Measurements from ENCODE around the gene ZCCHC7. TPM values are rescaled to one million over a fixed set of nuclear protein-coding genes. Genes with fewer than 3 reads are reported as not detected.

Gene ZCCHC7
- total and polyA plus RNA-seq, 2 donors (not counting 3 experiments of a cell fraction or from before 2014, with no cell fraction given): 7.4 to 14.8 TPM

GRCh38 chr9:37167456-37168047, 47.2 kb downstream of the ZCCHC7 start:
- H3K79me2 ChIP-seq (ENCODE audit: control insufficient read depth, insufficient read depth, low read length): no peaks in the 10 kb centered on the region
- ChIA-PET POLR2A (no interaction called here), CTCF (interaction anchor here (1.0 kb wide), 1 partner anchor 33 kb away, joined by 3 read pairs; no protein-coding TSS in a partner anchor)
- peaks cover 3% of the 10 kb centered on the region for H3K4me1 ChIP-seq (ENCODE audit: control insufficient read depth, extremely low read depth, insufficient read depth, low read length)
- H3K9ac ChIP-seq (replicated peaks; ENCODE audit: extremely low read depth, insufficient read depth, low read length): no peak overlapping the region
- intact Hi-C loops (cut with micrococcal nuclease): no loop called here
- peak; percentile 45 for DNase-seq (ENCODE audit: low read depth, low spot score)
- no peak overlapping the region for H3K4me2 ChIP-seq (ENCODE audit: insufficient read depth, low read length)
- BruUV-seq (replicated peaks): no TSS peak
- no peak for TF ChIP-seq MYC (IDR thresholded peaks at IDR 0.05; ENCODE audit: low read depth, low read length)
- TF ChIP-seq FOS (IDR thresholded peaks at IDR 0.05; ENCODE audit: borderline replicate concordance, insufficient read depth, low read length): no peak
- no peak for TF ChIP-seq POLR2AphosphoS5 (IDR thresholded peaks at IDR 0.05; ENCODE audit: insufficient read depth, low read depth, low read length)
- no peak for TF ChIP-seq EZH2 (IDR thresholded peaks at IDR 0.05; ENCODE audit: borderline replicate concordance, low read depth, low read length, severe bottlenecking)
- TF ChIP-seq GATA2 (IDR thresholded peaks at IDR 0.05; ENCODE audit: insufficient read depth, insufficient read length, low read depth, low read length): no peak
- TF ChIP-seq JUN (IDR thresholded peaks at IDR 0.05; ENCODE audit: borderline replicate concordance, insufficient read depth, insufficient read length, low read depth): peak; percentile 37
- H2AFZ ChIP-seq (ENCODE audit: low read depth, low read length): no peak overlapping the region
- H3K36me3 ChIP-seq (ENCODE audit: control insufficient read depth in 2 of 2, extremely low read depth in 1 of 2, insufficient read depth in 2 of 2, low read length in 2 of 2): no peaks in the 10 kb centered on the region
- no peaks in the 10 kb centered on the region for H3K9me1 ChIP-seq (replicated peaks; ENCODE audit: control insufficient read depth, extremely low read depth, insufficient read depth, low read length)
- no peak overlapping the region for H3K4me3 ChIP-seq (replicated peaks in 1 of 3; ENCODE audit: insufficient read depth in 1 of 3, low read depth in 1 of 3, low read length in 3 of 3)
- H3K27ac ChIP-seq (ENCODE audit: insufficient read depth, low read depth, low read length): no peak overlapping the region
- H3K9me3 ChIP-seq (replicated peaks; ENCODE audit: control insufficient read depth, insufficient read depth, low read length): no peaks in the 10 kb centered on the region
- no peak for FAIRE-seq
- no peaks in the 10 kb centered on the region for H4K20me1 ChIP-seq (replicated peaks; ENCODE audit: control insufficient read depth, extremely low read depth, insufficient read depth, low read length)
- H3K27me3 ChIP-seq (ENCODE audit: control insufficient read depth in 2 of 2, insufficient read depth in 2 of 2, low read length in 2 of 2): no peaks in the 10 kb centered on the region
- dilution Hi-C loops (cut with MboI; ENCODE audit: extremely low pct_ligation_motif_present, low sequenced_read_pairs): no loop called here

- DNase-seq (ENCODE audit: low read depth, low spot score): no peak
- Histone ChIP-seq H3K9ac (replicated peaks; ENCODE audit: extremely low read depth, insufficient read depth, low read length) (no peak overlapping the region), H3K36me3 (ENCODE audit: control insufficient read depth in 2 of 2, extremely low read depth in 1 of 2, insufficient read depth in 2 of 2, low read length in 2 of 2) (no peaks in the 10 kb centered on the region), H3K27me3 (ENCODE audit: control insufficient read depth in 2 of 2, insufficient read depth in 2 of 2, low read length in 2 of 2) (no peaks in the 10 kb centered on the region), H4K20me1 (replicated peaks; ENCODE audit: control insufficient read depth, extremely low read depth, insufficient read depth, low read length) (no peaks in the 10 kb centered on the region), H2AFZ (ENCODE audit: low read depth, low read length) (no peak overlapping the region), H3K79me2 (ENCODE audit: control insufficient read depth, insufficient read depth, low read length) (no peaks in the 10 kb centered on the region), H3K4me2 (ENCODE audit: insufficient read depth, low read length) (no peak overlapping the region), H3K27ac (ENCODE audit: insufficient read depth, low read depth, low read length) (no peak overlapping the region), H3K9me3 (replicated peaks; ENCODE audit: control insufficient read depth, insufficient read depth, low read length) (no peaks in the 10 kb centered on the region), H3K4me1 (ENCODE audit: control insufficient read depth, extremely low read depth, insufficient read depth, low read length) (peaks cover 17% of the 10 kb centered on the region), H3K4me3 (replicated peaks in 1 of 3; ENCODE audit: insufficient read depth in 1 of 3, low read depth in 1 of 3, low read length in 3 of 3) (no peak overlapping the region), H3K9me1 (replicated peaks; ENCODE audit: control insufficient read depth, extremely low read depth, insufficient read depth, low read length) (no peaks in the 10 kb centered on the region)
- FAIRE-seq: no peak
- intact Hi-C loops (cut with micrococcal nuclease) (no loop called here), dilution Hi-C loops (cut with MboI; ENCODE audit: extremely low pct_ligation_motif_present, low sequenced_read_pairs) (no loop called here)
- ChIA-PET CTCF (no interaction called here), POLR2A (no interaction called here)
- TF ChIP-seq EZH2 (IDR thresholded peaks at IDR 0.05; ENCODE audit: borderline replicate concordance, low read depth, low read length, severe bottlenecking): no peak
- no peak for TF ChIP-seq POLR2AphosphoS5 (IDR thresholded peaks at IDR 0.05; ENCODE audit: insufficient read depth, low read depth, low read length)
- no peak for TF ChIP-seq JUN (IDR thresholded peaks at IDR 0.05; ENCODE audit: borderline replicate concordance, insufficient read depth, insufficient read length, low read depth)
- TF ChIP-seq, protein P1, sequence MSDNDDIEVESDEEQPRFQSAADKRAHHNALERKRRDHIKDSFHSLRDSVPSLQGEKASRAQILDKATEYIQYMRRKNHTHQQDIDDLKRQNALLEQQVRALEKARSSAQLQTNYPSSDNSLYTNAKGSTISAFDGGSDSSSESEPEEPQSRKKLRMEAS (IDR thresholded peaks at IDR 0.05; ENCODE audit: insufficient read depth, insufficient read length): no peak
- TF ChIP-seq MYC (IDR thresholded peaks at IDR 0.05; ENCODE audit: low read depth, low read length): no peak
- no peak for TF ChIP-seq FOS (IDR thresholded peaks at IDR 0.05; ENCODE audit: borderline replicate concordance, insufficient read depth, low read length)
- no peak for TF ChIP-seq GATA2 (IDR thresholded peaks at IDR 0.05; ENCODE audit: insufficient read depth, insufficient read length, low read depth, low read length)
- no peak for TF ChIP-seq CTCF (IDR thresholded peaks at IDR 0.05; ENCODE audit: extremely low read depth in 1 of 2, insufficient read depth in 1 of 2, low read depth in 1 of 2, low read length in 2 of 2)
- no peak for TF ChIP-seq POLR2A (IDR thresholded peaks at IDR 0.05; ENCODE audit: low read depth, low read length)
- BruUV-seq (replicated peaks): no TSS peak
These were observed 52.2 kb downstream of the ZCCHC7 start for GRCh38 chr9:37172557-37172956.
